Endothelial cell of umbilical vein (primary cell): ENCODE data around the gene ACOT2.

Experiments
- CTCF ChIP-seq, 2 donors: IDR thresholded peaks; 1 replicate in 1 of 2; 2 replicates in 1 of 2; pipeline ENCODE4 v1.5.1; 2011; ENCODE audit warnings: low read length in 2 of 2, mild to moderate bottlenecking in 2 of 2, moderate library complexity in 2 of 2, control low read depth in 1 of 2, inconsistent platforms in 1 of 2, low read depth in 1 of 2; ENCODE audit not compliant: insufficient read depth in 1 of 2; ENCODE audit errors: extremely low read depth in 1 of 2
- POLR2A ChIP-seq: IDR thresholded peaks from 2 replicates; pipeline ENCODE4 v1.6.1; 2012; ENCODE audit warnings: low read depth, mild to moderate bottlenecking, control low read depth, low read length
- POLR2AphosphoS5 ChIP-seq: IDR thresholded peaks from 2 replicates; pipeline ENCODE4 v1.6.1; 2012; ENCODE audit warnings: low read depth, mild to moderate bottlenecking, control low read depth, low read length, moderate library complexity; ENCODE audit not compliant: insufficient read depth

GRCh38 chr14:73589116-73589515, 20.1 kb downstream of the ACOT2 start:
- no peak for TF ChIP-seq POLR2A
- no peak for TF ChIP-seq POLR2AphosphoS5
- no peak for TF ChIP-seq CTCF (IDR thresholded peaks at IDR 0.05; ENCODE audit: extremely low read depth in 1 of 2, insufficient read depth in 1 of 2, low read depth in 1 of 2, low read length in 2 of 2)
